Measurements from ENCODE around the gene ZDHHC12.

ZDHHC12 gene

GRCh38 chr9:128719919-128720605 is 3.9 kb downstream of the ZDHHC12 start:
- in situ Hi-C loops (cut with MboI; ENCODE audit: low sequenced_read_pairs, unreplicated experiment): no loop called here
- no peak for DNase-seq (ENCODE audit: low spot score)
- TF ChIP-seq, protein P1, sequence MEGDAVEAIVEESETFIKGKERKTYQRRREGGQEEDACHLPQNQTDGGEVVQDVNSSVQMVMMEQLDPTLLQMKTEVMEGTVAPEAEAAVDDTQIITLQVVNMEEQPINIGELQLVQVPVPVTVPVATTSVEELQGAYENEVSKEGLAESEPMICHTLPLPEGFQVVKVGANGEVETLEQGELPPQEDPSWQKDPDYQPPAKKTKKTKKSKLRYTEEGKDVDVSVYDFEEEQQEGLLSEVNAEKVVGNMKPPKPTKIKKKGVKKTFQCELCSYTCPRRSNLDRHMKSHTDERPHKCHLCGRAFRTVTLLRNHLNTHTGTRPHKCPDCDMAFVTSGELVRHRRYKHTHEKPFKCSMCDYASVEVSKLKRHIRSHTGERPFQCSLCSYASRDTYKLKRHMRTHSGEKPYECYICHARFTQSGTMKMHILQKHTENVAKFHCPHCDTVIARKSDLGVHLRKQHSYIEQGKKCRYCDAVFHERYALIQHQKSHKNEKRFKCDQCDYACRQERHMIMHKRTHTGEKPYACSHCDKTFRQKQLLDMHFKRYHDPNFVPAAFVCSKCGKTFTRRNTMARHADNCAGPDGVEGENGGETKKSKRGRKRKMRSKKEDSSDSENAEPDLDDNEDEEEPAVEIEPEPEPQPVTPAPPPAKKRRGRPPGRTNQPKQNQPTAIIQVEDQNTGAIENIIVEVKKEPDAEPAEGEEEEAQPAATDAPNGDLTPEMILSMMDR (IDR thresholded peaks at IDR 0.05; ENCODE audit: borderline replicate concordance, control extremely low read depth, extremely low read depth, insufficient read depth, missing control alignments): no peak

GRCh38 chr9:128718475-128718874 is 5.5 kb downstream of the ZDHHC12 start:
- DNase-seq (ENCODE audit: low spot score): no peak
- in situ Hi-C loops (cut with MboI; ENCODE audit: low sequenced_read_pairs, unreplicated experiment): no loop called here
- TF ChIP-seq, protein P1 (IDR thresholded peaks at IDR 0.05; ENCODE audit: borderline replicate concordance, control extremely low read depth, extremely low read depth, insufficient read depth, missing control alignments): no peak

DNA sequence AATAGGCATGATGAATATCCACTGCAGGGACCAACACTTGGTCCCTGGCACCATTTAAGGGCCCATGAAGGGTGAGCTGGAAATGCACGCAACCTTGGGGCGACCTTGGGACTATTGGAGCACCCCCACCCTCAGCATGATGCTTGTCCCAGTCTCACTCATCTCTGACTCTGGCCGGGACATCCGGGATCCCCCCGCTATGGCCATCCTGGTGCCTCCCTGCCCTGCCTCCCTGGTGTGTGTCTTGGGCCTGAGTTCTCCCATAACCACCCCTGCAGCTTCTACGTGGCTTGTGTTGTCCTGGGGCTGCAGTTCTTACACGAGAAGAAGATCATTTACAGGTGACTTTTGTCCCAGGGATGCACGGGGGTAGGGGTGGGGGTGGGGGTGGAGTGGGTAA is 5.9 kb downstream of the ZDHHC12 start:
- no peak for DNase-seq (ENCODE audit: low spot score)
- TF ChIP-seq, protein P1 (IDR thresholded peaks at IDR 0.05; ENCODE audit: borderline replicate concordance, control extremely low read depth, extremely low read depth, insufficient read depth, missing control alignments): no peak
- in situ Hi-C loops (cut with MboI; ENCODE audit: low sequenced_read_pairs, unreplicated experiment): no loop called here

DNA sequence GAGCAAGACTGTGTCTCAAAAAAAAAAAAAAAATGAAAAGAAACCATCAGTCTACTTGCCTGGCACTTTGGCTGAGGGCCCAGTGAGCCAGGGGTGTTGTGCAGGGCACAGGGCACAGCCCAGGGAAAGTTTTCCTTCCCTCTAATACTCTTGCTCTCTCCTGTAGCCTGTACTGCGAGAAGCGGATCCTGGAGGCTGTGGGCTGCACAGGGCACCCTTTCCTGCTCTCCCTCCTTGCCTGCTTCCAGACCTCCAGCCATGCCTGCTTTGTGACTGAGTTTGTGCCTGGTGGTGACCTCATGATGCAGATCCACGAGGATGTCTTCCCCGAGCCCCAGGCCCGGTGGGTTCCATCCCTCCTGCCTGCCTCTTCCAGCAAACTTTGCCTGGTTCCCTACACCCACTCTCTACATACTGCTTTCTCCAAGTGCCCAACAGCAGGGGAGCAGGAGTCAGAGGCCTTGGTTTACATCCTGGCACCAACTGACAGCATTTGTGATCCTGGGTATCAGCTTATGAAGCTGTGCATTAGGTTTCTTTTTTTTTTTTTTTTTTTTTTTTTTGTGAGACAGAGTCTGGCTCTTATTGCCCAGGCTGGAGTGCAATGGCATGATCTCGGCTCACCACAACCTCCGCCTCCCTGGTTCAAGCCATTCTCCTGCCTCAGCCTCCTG is 7.2 kb downstream of the ZDHHC12 start:
- TF ChIP-seq, protein P1 (IDR thresholded peaks at IDR 0.05; ENCODE audit: borderline replicate concordance, control extremely low read depth, extremely low read depth, insufficient read depth, missing control alignments): no peak
- in situ Hi-C loops (cut with MboI; ENCODE audit: low sequenced_read_pairs, unreplicated experiment): no loop called here
- DNase-seq (ENCODE audit: low spot score): no peak

- DNase-seq (ENCODE audit: low spot score): no peak
- in situ Hi-C loops (cut with MboI; ENCODE audit: low sequenced_read_pairs, unreplicated experiment): no loop called here
- TF ChIP-seq, protein P1 (IDR thresholded peaks at IDR 0.05; ENCODE audit: borderline replicate concordance, control extremely low read depth, extremely low read depth, insufficient read depth, missing control alignments): no peak
Measured at GRCh38 chr9:128715436-128715750, 8.5 kb downstream of the ZDHHC12 start.

- DNase-seq (ENCODE audit: low spot score): no peak
- TF ChIP-seq, protein P1 (IDR thresholded peaks at IDR 0.05; ENCODE audit: borderline replicate concordance, control extremely low read depth, extremely low read depth, insufficient read depth, missing control alignments): no peak
- in situ Hi-C loops (cut with MboI; ENCODE audit: low sequenced_read_pairs, unreplicated experiment): no loop called here
Measured at GRCh38 chr9:128714586-128715435, 9.1 kb downstream of the ZDHHC12 start.
